ENCODE results near the gene EXOSC1. TPM values are rescaled to one million over a fixed set of nuclear protein-coding genes. Genes with fewer than 3 reads are reported as not detected.

Gene EXOSC1
- total RNA-seq, 2 experiments from 2014 or later, result 43.3 to 49.2 TPM

DNA sequence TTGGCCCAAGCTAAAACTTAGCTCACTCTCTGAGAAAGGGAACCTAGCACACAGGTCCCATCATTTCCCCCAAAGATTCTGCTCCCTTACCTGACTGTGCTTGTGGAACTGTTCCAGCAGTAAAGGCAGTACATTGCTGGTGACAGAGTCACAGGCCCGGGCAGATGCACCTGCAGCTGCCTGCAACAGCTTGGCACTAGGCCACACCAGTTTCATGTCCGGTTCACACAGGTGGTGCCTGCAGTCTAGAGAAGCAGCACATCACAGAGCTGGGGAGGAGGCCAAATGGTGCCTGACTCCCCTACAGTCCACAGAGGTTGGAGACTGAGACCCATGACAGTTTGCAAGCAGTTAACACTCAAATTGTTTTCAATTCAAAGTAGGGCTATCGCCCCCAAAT lies 22.4 kb upstream of the EXOSC1 start:
- no peaks in the 10 kb centered on the region for H3K9me3 Mint-ChIP-seq
- no peak overlapping the region for H3K4me3 Mint-ChIP-seq
- H3K27me3 Mint-ChIP-seq, result no peaks in the 10 kb centered on the region
- intact Hi-C loops (cut with micrococcal nuclease), result no loop called here
- no peaks in the 10 kb centered on the region for H3K4me1 Mint-ChIP-seq (ENCODE audit: low read depth)
- CTCF ChIA-PET, result interaction anchor here (1.0 kb wide), 2 partner anchors 60 to 430 kb away, joined by 3 to 4 read pairs; no protein-coding TSS in a partner anchor
- peaks cover 27% of the 10 kb centered on the region for H3K36me3 Mint-ChIP-seq (ENCODE audit: low read depth)
- ATAC-seq (no peak), DNase-seq (no peak)
- TF ChIP-seq, protein P1, sequence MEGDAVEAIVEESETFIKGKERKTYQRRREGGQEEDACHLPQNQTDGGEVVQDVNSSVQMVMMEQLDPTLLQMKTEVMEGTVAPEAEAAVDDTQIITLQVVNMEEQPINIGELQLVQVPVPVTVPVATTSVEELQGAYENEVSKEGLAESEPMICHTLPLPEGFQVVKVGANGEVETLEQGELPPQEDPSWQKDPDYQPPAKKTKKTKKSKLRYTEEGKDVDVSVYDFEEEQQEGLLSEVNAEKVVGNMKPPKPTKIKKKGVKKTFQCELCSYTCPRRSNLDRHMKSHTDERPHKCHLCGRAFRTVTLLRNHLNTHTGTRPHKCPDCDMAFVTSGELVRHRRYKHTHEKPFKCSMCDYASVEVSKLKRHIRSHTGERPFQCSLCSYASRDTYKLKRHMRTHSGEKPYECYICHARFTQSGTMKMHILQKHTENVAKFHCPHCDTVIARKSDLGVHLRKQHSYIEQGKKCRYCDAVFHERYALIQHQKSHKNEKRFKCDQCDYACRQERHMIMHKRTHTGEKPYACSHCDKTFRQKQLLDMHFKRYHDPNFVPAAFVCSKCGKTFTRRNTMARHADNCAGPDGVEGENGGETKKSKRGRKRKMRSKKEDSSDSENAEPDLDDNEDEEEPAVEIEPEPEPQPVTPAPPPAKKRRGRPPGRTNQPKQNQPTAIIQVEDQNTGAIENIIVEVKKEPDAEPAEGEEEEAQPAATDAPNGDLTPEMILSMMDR (IDR thresholded peaks at IDR 0.05), result no peak
- POLR2A ChIA-PET, result interaction anchor here (0.7 to 4.3 kb wide), 3 partner anchors 8 to 26 kb away, joined by 4 to 27 read pairs (median 4); no protein-coding TSS in a partner anchor
- H3K27ac Mint-ChIP-seq, result peak overlapping the region; percentile 42

DNA sequence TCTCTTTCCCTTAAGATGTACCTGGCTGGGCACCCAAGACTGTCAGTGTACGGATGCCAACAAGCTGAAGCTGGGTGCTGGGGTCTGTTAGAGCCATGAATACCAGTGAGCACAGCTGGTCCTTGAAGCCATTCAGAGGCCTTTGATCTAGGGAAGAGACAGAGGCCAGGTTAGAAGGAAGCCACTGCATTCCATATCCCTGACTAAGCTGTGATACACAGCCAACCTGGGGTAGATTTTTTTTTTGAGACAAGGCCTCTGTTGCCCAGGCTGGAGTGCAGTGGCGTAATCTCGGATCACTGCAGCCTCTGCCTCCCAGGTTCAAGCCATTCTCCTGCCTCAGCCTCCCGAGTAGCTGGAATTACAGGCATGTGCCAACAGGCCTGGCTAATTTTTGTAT lies 20.9 kb upstream of the EXOSC1 start:
- H3K4me3 Mint-ChIP-seq, result no peak overlapping the region
- H3K27me3 Mint-ChIP-seq, result no peaks in the 10 kb centered on the region
- ATAC-seq, result no peak
- DNase-seq, result no peak
- H3K9me3 Mint-ChIP-seq, result no peaks in the 10 kb centered on the region
- no peak overlapping the region for H3K27ac Mint-ChIP-seq
- ChIA-PET POLR2A (interaction anchor here (2.0 to 4.3 kb wide), 3 partner anchors 10 to 33 kb away, joined by 9 to 27 read pairs (median 9); no protein-coding TSS in a partner anchor), CTCF (interaction anchor here (0.8 to 1.6 kb wide), 5 partner anchors 9 to 59 kb away, joined by 3 to 7 read pairs (median 5); no protein-coding TSS in a partner anchor)
- no peaks in the 10 kb centered on the region for H3K4me1 Mint-ChIP-seq (ENCODE audit: low read depth)
- TF ChIP-seq, protein P1 (IDR thresholded peaks at IDR 0.05), result no peak
- intact Hi-C loops (cut with micrococcal nuclease), result no loop called here
- H3K36me3 Mint-ChIP-seq (ENCODE audit: low read depth), result peaks cover 31% of the 10 kb centered on the region

DNA sequence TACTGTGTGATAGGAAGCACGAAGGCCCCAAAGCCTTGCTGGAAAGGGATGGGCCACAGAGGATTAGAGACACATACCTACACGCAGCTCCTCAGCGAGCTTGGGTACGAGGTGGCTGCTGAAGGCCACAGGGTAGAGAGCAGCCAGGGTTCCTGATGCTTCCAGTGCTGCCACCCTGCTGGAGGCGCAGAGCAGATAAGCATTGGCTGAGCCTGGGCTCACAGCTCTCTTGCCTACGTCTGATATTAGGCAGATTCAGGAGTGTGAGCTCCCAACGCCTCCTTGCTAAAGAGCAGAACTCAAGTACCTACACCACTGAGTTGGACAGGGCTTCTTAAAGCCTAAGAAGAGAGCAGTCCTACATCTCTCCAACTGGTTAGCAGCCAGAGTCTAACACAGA lies 20.2 kb upstream of the EXOSC1 start:
- Mint-ChIP-seq H3K4me3 (no peak overlapping the region), H3K9me3 (no peaks in the 10 kb centered on the region), H3K4me1 (ENCODE audit: low read depth) (no peaks in the 10 kb centered on the region), H3K36me3 (ENCODE audit: low read depth) (peaks cover 36% of the 10 kb centered on the region), H3K27ac (no peak overlapping the region), H3K27me3 (no peaks in the 10 kb centered on the region)
- POLR2A ChIA-PET, result interaction anchor here (2.0 to 4.3 kb wide), 3 partner anchors 11 to 32 kb away, joined by 9 to 27 read pairs (median 9); no protein-coding TSS in a partner anchor
- CTCF ChIA-PET, result interaction anchor here (1.1 to 1.6 kb wide), 5 partner anchors 9 to 66 kb away, joined by 3 to 7 read pairs (median 5); no protein-coding TSS in a partner anchor
- DNase-seq (no peak), ATAC-seq (no peak)
- intact Hi-C loops (cut with micrococcal nuclease), result loop anchor here (2.0 kb wide), 1 partner anchor 85 kb away; no protein-coding TSS in a partner anchor
- TF ChIP-seq, protein P1 (IDR thresholded peaks at IDR 0.05), result no peak

DNA sequence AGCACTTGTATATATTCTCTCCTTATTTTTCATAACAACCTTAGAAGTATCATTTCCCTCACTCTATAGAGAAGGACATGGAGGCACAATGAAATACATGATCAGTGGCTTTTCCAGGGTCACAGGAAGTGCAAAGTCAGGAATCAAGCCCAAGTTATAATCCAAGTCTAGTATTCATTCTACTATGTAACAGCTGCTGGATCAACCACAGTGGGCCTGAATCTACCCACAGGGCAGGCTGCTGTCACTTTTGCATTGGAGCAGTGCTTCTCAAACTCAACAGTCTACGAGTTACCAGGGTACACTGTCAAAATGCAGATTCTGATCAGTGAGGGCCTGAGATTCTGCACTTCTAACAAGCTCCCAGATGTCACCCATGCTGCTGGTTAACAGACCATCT lies 18.4 kb upstream of the EXOSC1 start:
- H3K4me3 Mint-ChIP-seq, result no peak overlapping the region
- ATAC-seq, result no peak
- no peaks in the 10 kb centered on the region for H3K4me1 Mint-ChIP-seq (ENCODE audit: low read depth)
- POLR2A ChIA-PET, result interaction anchor here (0.9 to 4.3 kb wide), 4 partner anchors 9 to 64 kb away, joined by 3 to 27 read pairs (median 6); no protein-coding TSS in a partner anchor
- H3K27me3 Mint-ChIP-seq, result no peaks in the 10 kb centered on the region
- H3K36me3 Mint-ChIP-seq (ENCODE audit: low read depth), result peaks cover 36% of the 10 kb centered on the region
- no peak for DNase-seq
- TF ChIP-seq, protein P1 (IDR thresholded peaks at IDR 0.05), result no peak
- H3K9me3 Mint-ChIP-seq, result no peaks in the 10 kb centered on the region
- CTCF ChIA-PET, result interaction anchor here (0.8 to 2.7 kb wide), 18 partner anchors 9 to 185 kb away, joined by 3 to 22 read pairs (median 4); partner anchors contain the start of gene RRP12
- intact Hi-C loops (cut with micrococcal nuclease), result loop anchor here (2.0 kb wide), 1 partner anchor 87 kb away; no protein-coding TSS in a partner anchor
- peak overlapping the region; percentile 55 for H3K27ac Mint-ChIP-seq
